HL-60 (cell line): Measurements from ENCODE around the gene STON1.
"Not testable (repeated sequence)": the region's sequence is repeated elsewhere in the genome, so short reads cannot be mapped to it uniquely, and the experiment has no call there.

Source experiments
- DNase-seq, 2 experiments: peaks; one replicate each; pipeline ENCODE4 v3.0.0-alpha.2; 2010 to 2020; ENCODE audit warnings: low read depth in 1 of 2, low spot score in 1 of 2
- H3K27ac ChIP-seq: fragments of 250-450 bp; sonication (Bioruptor Pico); replicated peaks from 2 replicates; pipeline ENCODE4 v1.5.1; 2020; ENCODE audit warnings: mild to moderate bottlenecking, moderate library complexity
- H3K27me3 ChIP-seq: fragments of 250-450 bp; sonication (Bioruptor Pico); 2 replicates; pipeline ENCODE4 v1.5.1; 2021; ENCODE audit warnings: mild to moderate bottlenecking, moderate library complexity; ENCODE audit not compliant: insufficient read depth, poor library complexity, severe bottlenecking
- H3K4me3 ChIP-seq: replicated peaks from 2 replicates; pipeline ENCODE4 v1.5.1; 2011; ENCODE audit warnings: mild to moderate bottlenecking, control low read depth, low read length; ENCODE audit not compliant: insufficient read depth
- GABPA ChIP-seq: IDR thresholded peaks from 2 replicates; pipeline ENCODE4 v1.6.1; 2012; ENCODE audit warnings: low read depth
- POLR2AphosphoS5 ChIP-seq: IDR thresholded peaks from 2 replicates; pipeline ENCODE4 v1.6.1; 2012; ENCODE audit warnings: low read depth
- SPI1 ChIP-seq: IDR thresholded peaks from 2 replicates; pipeline ENCODE4 v1.6.1; 2012; ENCODE audit warnings: low read depth, mild to moderate bottlenecking, borderline replicate concordance
- TF ChIP-seq, protein P1 (sequence below): IDR thresholded peaks from one replicate; pipeline ENCODE4 v1.5.1; 2011; ENCODE audit warnings: low read length, control low read depth, inconsistent platforms; ENCODE audit not compliant: insufficient read depth
- TF ChIP-seq, protein P2 (sequence below): IDR thresholded peaks from 2 replicates; pipeline ENCODE4 v1.6.1; 2012; ENCODE audit warnings: low read depth; ENCODE audit not compliant: insufficient replicate concordance

The STON1 gene

GRCh38 chr2:48607307-48608014, 77.5 kb downstream of the STON1 start:
- no peak overlapping the region for H3K27ac ChIP-seq
- DNase-seq = no peak
- no peak overlapping the region for H3K4me3 ChIP-seq
- no peaks in the 10 kb centered on the region for H3K27me3 ChIP-seq
- peak; percentile 42 for TF ChIP-seq SPI1
- no peak for TF ChIP-seq POLR2AphosphoS5

GRCh38 chr2:48613211-48613610, 83.3 kb downstream of the STON1 start:
- Histone ChIP-seq H3K4me3 (no peak overlapping the region), H3K27me3 (no peaks in the 10 kb centered on the region), H3K27ac (no peak overlapping the region)
- DNase-seq = no peak
- TF ChIP-seq POLR2AphosphoS5 (no peak), SPI1 (no peak), GABPA (no peak)
- TF ChIP-seq, protein P1, sequence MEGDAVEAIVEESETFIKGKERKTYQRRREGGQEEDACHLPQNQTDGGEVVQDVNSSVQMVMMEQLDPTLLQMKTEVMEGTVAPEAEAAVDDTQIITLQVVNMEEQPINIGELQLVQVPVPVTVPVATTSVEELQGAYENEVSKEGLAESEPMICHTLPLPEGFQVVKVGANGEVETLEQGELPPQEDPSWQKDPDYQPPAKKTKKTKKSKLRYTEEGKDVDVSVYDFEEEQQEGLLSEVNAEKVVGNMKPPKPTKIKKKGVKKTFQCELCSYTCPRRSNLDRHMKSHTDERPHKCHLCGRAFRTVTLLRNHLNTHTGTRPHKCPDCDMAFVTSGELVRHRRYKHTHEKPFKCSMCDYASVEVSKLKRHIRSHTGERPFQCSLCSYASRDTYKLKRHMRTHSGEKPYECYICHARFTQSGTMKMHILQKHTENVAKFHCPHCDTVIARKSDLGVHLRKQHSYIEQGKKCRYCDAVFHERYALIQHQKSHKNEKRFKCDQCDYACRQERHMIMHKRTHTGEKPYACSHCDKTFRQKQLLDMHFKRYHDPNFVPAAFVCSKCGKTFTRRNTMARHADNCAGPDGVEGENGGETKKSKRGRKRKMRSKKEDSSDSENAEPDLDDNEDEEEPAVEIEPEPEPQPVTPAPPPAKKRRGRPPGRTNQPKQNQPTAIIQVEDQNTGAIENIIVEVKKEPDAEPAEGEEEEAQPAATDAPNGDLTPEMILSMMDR = no peak
- TF ChIP-seq, protein P2, sequence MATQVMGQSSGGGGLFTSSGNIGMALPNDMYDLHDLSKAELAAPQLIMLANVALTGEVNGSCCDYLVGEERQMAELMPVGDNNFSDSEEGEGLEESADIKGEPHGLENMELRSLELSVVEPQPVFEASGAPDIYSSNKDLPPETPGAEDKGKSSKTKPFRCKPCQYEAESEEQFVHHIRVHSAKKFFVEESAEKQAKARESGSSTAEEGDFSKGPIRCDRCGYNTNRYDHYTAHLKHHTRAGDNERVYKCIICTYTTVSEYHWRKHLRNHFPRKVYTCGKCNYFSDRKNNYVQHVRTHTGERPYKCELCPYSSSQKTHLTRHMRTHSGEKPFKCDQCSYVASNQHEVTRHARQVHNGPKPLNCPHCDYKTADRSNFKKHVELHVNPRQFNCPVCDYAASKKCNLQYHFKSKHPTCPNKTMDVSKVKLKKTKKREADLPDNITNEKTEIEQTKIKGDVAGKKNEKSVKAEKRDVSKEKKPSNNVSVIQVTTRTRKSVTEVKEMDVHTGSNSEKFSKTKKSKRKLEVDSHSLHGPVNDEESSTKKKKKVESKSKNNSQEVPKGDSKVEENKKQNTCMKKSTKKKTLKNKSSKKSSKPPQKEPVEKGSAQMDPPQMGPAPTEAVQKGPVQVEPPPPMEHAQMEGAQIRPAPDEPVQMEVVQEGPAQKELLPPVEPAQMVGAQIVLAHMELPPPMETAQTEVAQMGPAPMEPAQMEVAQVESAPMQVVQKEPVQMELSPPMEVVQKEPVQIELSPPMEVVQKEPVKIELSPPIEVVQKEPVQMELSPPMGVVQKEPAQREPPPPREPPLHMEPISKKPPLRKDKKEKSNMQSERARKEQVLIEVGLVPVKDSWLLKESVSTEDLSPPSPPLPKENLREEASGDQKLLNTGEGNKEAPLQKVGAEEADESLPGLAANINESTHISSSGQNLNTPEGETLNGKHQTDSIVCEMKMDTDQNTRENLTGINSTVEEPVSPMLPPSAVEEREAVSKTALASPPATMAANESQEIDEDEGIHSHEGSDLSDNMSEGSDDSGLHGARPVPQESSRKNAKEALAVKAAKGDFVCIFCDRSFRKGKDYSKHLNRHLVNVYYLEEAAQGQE = no peak

DNA sequence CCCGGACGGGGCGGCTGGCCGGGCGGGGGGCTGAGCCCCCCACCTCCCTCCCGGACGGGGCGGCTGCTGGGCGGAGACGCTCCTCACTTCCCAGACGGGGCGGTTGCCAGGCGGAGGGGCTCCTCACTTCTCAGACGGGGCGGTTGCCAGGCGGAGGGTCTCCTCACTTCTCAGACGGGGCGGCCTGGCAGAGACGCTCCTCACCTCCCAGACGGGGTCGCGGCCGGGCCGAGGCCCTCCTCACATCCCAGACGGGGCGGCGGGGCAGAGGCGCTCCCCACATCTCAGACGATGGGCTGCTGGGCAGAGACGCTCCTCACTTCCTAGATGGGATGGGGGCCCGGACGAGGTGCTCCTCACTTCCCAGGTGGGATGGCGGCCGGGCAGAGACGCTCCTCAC, 84.6 kb downstream of the STON1 start:
- not testable (repeated sequence) for H3K27me3 ChIP-seq, H3K27ac ChIP-seq, DNase-seq, H3K4me3 ChIP-seq

GRCh38 chr2:48617618-48618017, 87.7 kb downstream of the STON1 start, which contains the start of gene GTF2A1L:
Gene GTF2A1L (plus strand): TSS chr2:48617856. CDS start chr2:48617875, 19 bp downstream.
- H3K27me3 ChIP-seq = no peaks in the 10 kb centered on the region
- H3K4me3 ChIP-seq = no peak within 1 kb of the TSS
- no peak for TF ChIP-seq SPI1
- TF ChIP-seq, protein P2 = no peak
- TF ChIP-seq, protein P1 = no peak
- TF ChIP-seq POLR2AphosphoS5 = no peak
- no peak for TF ChIP-seq GABPA
- H3K27ac ChIP-seq = no peak within 1 kb of the TSS
- DNase-seq = no peak

DNA sequence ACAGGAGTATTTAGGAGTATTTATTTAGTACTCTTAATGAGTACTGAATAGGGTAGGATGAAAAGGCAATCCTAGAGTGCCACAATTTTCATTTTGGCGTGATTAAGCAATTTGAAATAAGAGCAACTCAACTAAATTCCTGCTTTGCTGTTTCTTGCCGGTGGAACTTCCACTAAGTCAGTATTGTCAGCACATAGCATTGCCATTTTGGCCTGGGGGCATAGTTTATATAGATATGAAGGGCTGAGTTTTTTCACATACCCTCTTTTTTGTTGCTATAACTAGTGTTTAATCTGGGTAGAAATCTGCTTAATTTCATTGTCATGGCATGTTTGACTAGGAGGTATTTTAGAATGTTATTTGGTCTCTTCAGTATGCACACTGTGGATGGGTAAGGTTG, 89.6 kb downstream of the STON1 start:
- Histone ChIP-seq H3K4me3 (no peak overlapping the region), H3K27me3 (no peaks in the 10 kb centered on the region), H3K27ac (no peak overlapping the region)
- no peak for DNase-seq
- TF ChIP-seq GABPA (no peak), SPI1 (no peak), POLR2AphosphoS5 (no peak)
- TF ChIP-seq, protein P1 = no peak
- TF ChIP-seq, protein P2 = no peak
